ENCODE data around the gene C16orf96. TPM values are rescaled to one million over a fixed set of nuclear protein-coding genes. Genes with fewer than 3 reads are reported as not detected.
"Not testable (repeated sequence)": the region's sequence is repeated elsewhere in the genome, so short reads cannot be mapped to it uniquely, and the experiment has no call there.

C16orf96 gene
- total RNA-seq, 4 donors from 2014 or later: 0.40 TPM; not detected in 3

DNA sequence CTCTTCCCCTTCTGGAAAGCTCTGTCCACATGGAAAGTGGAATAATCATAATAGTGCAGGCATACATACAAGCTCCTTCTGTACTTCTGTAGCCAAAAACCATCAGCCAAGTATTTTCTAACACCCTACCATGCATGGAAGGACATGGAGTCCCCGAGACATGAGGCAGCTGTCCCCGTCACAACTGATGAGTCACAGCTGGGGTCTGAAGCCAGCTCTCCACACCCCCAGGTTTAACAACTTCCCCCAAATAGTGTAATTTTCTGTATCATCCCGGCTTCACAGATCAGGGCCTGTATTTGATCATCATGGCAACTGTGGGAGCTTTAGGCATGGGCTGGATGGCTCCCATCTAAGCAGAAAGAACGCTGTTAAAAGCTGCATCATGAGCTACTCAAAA lies 16.6 kb downstream of the C16orf96 start:
- WGBS, 2 donors (ENCODE audit: low coverage in 1 of 2): 34 to 41% methylated on average over 3 of the region's 4 CpGs
- H3K27ac ChIP-seq: peak overlapping the region in 1 of 4 donors; percentile 32
- TF ChIP-seq POLR2AphosphoS5 (IDR thresholded peaks at IDR 0.05) (peak; percentile 76), POLR2A (IDR thresholded peaks at IDR 0.05) (no peak)
- H3K4me1 ChIP-seq: no peaks in the 10 kb centered on the region
- H3K36me3 ChIP-seq: no peaks in the 10 kb centered on the region
- no peaks in the 10 kb centered on the region for H3K27me3 ChIP-seq
- no peak overlapping the region for H3K4me3 ChIP-seq
- H3K9me3 ChIP-seq: no peaks in the 10 kb centered on the region
- peak; percentile 81 for ATAC-seq

DNA sequence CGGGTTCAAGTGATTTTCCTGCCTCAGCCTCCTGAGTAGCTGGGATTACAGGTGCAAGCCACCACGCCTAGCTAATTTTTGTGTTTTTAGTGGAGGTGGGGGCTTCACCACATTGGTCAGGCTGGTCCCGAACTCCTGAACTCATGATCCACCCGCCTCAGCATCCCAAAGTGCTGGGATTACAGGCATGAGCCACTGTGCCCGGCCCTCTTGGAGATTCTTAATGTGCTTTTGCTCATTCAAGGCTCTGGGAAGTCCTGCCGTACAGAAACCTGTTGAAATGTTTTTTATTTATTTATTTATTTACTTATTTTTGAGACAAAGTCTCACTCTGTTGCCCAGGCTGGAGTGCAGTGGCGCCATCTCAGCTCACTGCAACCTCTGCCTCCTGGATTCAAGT lies 17.8 kb downstream of the C16orf96 start:
- H3K4me1 ChIP-seq, H3K36me3 ChIP-seq, ATAC-seq, H3K27me3 ChIP-seq, H3K4me3 ChIP-seq, H3K27ac ChIP-seq, H3K9me3 ChIP-seq: not testable (repeated sequence)
- WGBS, 2 donors (ENCODE audit: low coverage in 1 of 2): 0 to 77% methylated on average over 1 to 7 of the region's 7 CpGs

DNA sequence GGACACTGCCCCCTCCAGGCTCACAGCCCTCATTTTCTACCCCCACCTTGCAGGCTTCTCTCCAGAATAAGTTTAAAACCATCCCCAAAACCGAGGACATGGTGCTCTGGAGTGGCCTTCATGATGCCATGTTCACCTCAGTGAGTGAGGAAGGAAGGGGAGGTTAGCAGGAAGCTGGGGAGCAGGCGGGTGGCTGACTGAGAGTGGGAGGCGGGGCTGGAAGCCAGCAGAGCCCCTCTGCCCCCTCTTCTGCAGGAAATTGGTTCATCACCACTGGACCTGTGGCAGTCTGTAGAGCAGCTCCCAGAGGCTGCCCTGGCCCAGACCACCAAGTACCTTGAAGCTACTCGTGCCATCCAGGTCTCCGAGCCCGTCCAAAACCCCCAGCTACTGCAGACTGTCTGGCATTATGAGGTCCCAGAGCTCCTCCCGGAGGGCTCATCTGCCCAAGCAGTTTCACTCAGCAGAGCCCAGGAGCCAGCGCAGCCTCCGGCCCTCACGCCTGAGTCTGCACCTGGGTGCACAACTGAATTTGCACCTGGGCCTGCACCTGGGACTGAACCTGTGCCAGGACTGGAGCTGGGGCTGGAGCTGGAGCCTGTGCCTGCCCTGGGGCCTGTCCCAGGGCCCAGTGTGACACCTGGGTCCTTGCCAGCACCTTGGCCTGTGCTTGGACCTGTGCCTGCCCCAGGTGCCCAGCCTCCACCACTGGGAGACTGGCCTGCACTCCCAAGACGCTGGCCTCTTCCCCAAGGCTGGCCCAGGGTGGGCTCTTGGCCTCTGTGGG lies 19.0 kb downstream of the C16orf96 start:
- no peaks in the 10 kb centered on the region for H3K27me3 ChIP-seq
- no peak for TF ChIP-seq POLR2AphosphoS5 (IDR thresholded peaks at IDR 0.05)
- TF ChIP-seq, protein P1, sequence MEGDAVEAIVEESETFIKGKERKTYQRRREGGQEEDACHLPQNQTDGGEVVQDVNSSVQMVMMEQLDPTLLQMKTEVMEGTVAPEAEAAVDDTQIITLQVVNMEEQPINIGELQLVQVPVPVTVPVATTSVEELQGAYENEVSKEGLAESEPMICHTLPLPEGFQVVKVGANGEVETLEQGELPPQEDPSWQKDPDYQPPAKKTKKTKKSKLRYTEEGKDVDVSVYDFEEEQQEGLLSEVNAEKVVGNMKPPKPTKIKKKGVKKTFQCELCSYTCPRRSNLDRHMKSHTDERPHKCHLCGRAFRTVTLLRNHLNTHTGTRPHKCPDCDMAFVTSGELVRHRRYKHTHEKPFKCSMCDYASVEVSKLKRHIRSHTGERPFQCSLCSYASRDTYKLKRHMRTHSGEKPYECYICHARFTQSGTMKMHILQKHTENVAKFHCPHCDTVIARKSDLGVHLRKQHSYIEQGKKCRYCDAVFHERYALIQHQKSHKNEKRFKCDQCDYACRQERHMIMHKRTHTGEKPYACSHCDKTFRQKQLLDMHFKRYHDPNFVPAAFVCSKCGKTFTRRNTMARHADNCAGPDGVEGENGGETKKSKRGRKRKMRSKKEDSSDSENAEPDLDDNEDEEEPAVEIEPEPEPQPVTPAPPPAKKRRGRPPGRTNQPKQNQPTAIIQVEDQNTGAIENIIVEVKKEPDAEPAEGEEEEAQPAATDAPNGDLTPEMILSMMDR (IDR thresholded peaks at IDR 0.05): no peak
- no peak for TF ChIP-seq EP300 (IDR thresholded peaks at IDR 0.05)
- TF ChIP-seq POLR2A (IDR thresholded peaks at IDR 0.05): no peak
- H3K4me3 ChIP-seq: no peak overlapping the region
- no peaks in the 10 kb centered on the region for H3K36me3 ChIP-seq
- no peaks in the 10 kb centered on the region for H3K4me1 ChIP-seq
- H3K27ac ChIP-seq: no peak overlapping the region
- H3K9me3 ChIP-seq: no peaks in the 10 kb centered on the region
- no CpG with 5 or more reads among the region's 11 CpGs for WGBS, 2 donors (ENCODE audit: low coverage in 1 of 2)
- no peak for ATAC-seq

DNA sequence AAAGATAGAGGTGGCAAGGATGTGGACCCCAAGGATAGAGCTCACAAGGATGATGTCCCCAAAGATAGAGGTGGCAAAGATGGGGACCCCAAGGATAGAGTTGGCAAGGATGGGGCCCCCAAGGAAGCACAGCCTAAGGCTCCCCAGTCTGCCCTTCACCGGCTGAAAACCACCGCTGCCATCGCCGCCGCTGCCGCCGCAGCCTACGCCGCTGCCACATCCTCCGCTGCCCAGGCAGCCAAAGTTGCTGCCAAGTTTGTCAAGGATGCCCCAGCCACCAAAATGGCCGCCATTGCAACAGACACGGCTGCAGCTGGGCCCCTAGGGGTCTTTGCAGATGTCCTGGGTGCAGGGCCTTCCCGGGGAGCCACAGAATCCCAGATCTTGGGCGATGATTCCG lies 19.9 kb downstream of the C16orf96 start:
- H3K27ac ChIP-seq: no peak overlapping the region
- ATAC-seq: no peak
- H3K36me3 ChIP-seq: no peaks in the 10 kb centered on the region
- H3K27me3 ChIP-seq: no peaks in the 10 kb centered on the region
- 94% methylated on average over 6 of the region's 15 CpGs; no CpG with 5 or more reads in 1 of the 2 donors for WGBS, 2 donors (ENCODE audit: low coverage in 1 of 2)
- H3K4me3 ChIP-seq: no peak overlapping the region
- no peak for TF ChIP-seq POLR2A (IDR thresholded peaks at IDR 0.05)
- TF ChIP-seq, protein P1 (IDR thresholded peaks at IDR 0.05): no peak
- no peak for TF ChIP-seq POLR2AphosphoS5 (IDR thresholded peaks at IDR 0.05)
- TF ChIP-seq EP300 (IDR thresholded peaks at IDR 0.05): no peak
- no peaks in the 10 kb centered on the region for H3K9me3 ChIP-seq
- H3K4me1 ChIP-seq: no peaks in the 10 kb centered on the region

DNA sequence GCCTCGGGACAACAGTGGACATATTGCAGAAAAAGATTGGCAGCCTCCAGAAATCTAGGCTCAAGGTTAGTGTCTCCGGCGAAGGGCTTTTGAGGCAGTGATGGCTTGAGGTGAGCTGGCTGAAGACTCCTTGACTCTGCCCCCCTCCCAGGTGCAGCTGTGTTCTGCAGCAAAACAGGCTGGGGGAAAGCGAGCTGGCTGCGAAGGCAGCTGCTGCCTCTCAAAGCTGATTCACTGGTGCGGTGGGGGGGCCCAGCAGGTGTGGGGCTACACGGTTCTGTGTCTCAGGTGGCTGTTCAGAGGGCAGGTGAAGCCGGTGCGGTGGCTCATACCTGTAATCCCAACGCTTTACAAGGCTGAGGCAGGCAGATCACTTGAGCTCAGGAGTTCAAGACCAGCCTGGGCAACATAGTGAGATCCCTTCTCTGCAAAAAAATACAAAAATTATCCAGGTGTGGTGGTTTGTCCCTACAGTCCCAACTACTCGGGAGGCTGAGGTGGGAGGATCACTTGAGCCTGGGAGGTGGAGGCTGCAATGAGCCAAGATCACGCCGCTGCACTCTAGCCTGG lies 22.9 kb downstream of the C16orf96 start:
- TF ChIP-seq, protein P1 (IDR thresholded peaks at IDR 0.05): no peak
- TF ChIP-seq EP300 (IDR thresholded peaks at IDR 0.05): no peak
- TF ChIP-seq POLR2AphosphoS5 (IDR thresholded peaks at IDR 0.05): no peak
- no peak for TF ChIP-seq POLR2A (IDR thresholded peaks at IDR 0.05)
- no peaks in the 10 kb centered on the region for H3K4me1 ChIP-seq
- H3K36me3 ChIP-seq: no peaks in the 10 kb centered on the region
- 66 to 80% methylated on average over 3 to 5 of the region's 13 CpGs for WGBS, 2 donors (ENCODE audit: low coverage in 1 of 2)
- no peaks in the 10 kb centered on the region for H3K27me3 ChIP-seq
- no peak for ATAC-seq
- H3K27ac ChIP-seq: no peak overlapping the region
- no peak overlapping the region for H3K4me3 ChIP-seq
- H3K9me3 ChIP-seq: no peaks in the 10 kb centered on the region

DNA sequence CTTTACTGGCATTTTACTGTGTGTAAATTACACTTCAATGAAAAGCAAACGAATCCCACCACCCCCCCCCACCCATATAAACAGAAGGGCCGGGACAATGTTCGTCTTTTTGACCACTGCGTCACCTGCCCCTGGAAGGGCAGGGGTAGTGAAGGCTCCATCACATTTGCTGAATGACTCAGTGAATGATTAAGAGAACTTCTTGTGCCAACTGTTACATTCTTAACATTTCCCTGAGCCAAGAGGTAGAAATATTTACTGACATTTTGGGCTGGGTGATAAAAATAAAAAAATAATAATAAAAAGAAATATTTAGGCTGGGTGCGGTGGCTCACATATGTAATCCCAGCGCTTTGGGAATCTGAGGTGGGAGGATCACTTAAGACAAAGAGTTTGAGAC lies 24.1 kb downstream of the C16orf96 start:
- ATAC-seq: no peak
- Histone ChIP-seq H3K27me3 (no peaks in the 10 kb centered on the region), H3K36me3 (no peaks in the 10 kb centered on the region), H3K4me3 (no peak overlapping the region), H3K27ac (no peak overlapping the region), H3K4me1 (no peaks in the 10 kb centered on the region), H3K9me3 (no peaks in the 10 kb centered on the region)
- TF ChIP-seq POLR2AphosphoS5 (IDR thresholded peaks at IDR 0.05) (no peak), POLR2A (IDR thresholded peaks at IDR 0.05) (no peak), EP300 (IDR thresholded peaks at IDR 0.05) (no peak)
- TF ChIP-seq, protein P1 (IDR thresholded peaks at IDR 0.05): no peak
- 59 to 65% methylated on average over 2 to 6 of the region's 6 CpGs for WGBS, 2 donors (ENCODE audit: low coverage in 1 of 2)

Data from gastroesophageal sphincter (tissue), 4 donors.